HEK293T (cell line): ENCODE measurements around the gene TMX1.

Source experiments
- CTCF ChIA-PET: fragments of 350-600 bp; formaldehyde crosslinking; extraction: SDS; loops from one replicate; lab custom pipeline; 2021; ENCODE audit warnings: antibody characterized with exemption, inconsistent platforms; lab: Yijun Ruan, JAX
- POLR2A ChIA-PET: fragments of 350-600 bp; formaldehyde crosslinking; extraction: SDS; loops from one replicate; lab custom pipeline; 2020; ENCODE audit warnings: antibody characterized with exemption, inconsistent platforms; lab: Yijun Ruan, JAX
- DNase-seq: peaks from one replicate; pipeline ENCODE4 v3.0.0; 2012; ENCODE audit warnings: mixed read lengths; ENCODE audit errors: extremely low spot score
- ARNT ChIP-seq: fragments of 450-650 bp; IDR thresholded peaks from 2 replicates; pipeline ENCODE4 v1.6.1; 2017; ENCODE audit warnings: mild to moderate bottlenecking
- BHLHE40 ChIP-seq: fragments of 450-650 bp; IDR thresholded peaks from 2 replicates; pipeline ENCODE4 v1.6.1; 2016; ENCODE audit warnings: mild to moderate bottlenecking, moderate library complexity, borderline replicate concordance
- CTBP1 ChIP-seq: fragments of 450-650 bp; IDR thresholded peaks from 2 replicates; pipeline ENCODE4 v1.6.1; 2016; ENCODE audit warnings: borderline replicate concordance
- ELF4 ChIP-seq: fragments of 450-650 bp; IDR thresholded peaks from 2 replicates; pipeline ENCODE4 v1.6.1; 2017; ENCODE audit warnings: antibody characterized with exemption
- FOXA1 ChIP-seq: fragments of 450-650 bp; IDR thresholded peaks from 2 replicates; pipeline ENCODE4 v1.6.1; 2016; ENCODE audit warnings: mild to moderate bottlenecking
- FOXK2 ChIP-seq: fragments of 450-650 bp; IDR thresholded peaks from 2 replicates; pipeline ENCODE4 v1.6.1; 2016; ENCODE audit warnings: mild to moderate bottlenecking
- FOXM1 ChIP-seq: fragments of 450-650 bp; IDR thresholded peaks from 2 replicates; pipeline ENCODE4 v1.6.1; 2017; ENCODE audit warnings: mild to moderate bottlenecking, borderline replicate concordance
- HDGF ChIP-seq: fragments of 450-650 bp; IDR thresholded peaks from 2 replicates; pipeline ENCODE4 v1.6.1; 2017; ENCODE audit warnings: antibody characterized with exemption, borderline replicate concordance
- L3MBTL2 ChIP-seq: fragments of 450-650 bp; conservative IDR thresholded peaks from 2 replicates; pipeline ENCODE4 v1.6.1; 2016; ENCODE audit warnings: mild to moderate bottlenecking
- LEF1 ChIP-seq: fragments of 450-650 bp; IDR thresholded peaks from 2 replicates; pipeline ENCODE4 v1.6.1; 2017; ENCODE audit warnings: mild to moderate bottlenecking, borderline replicate concordance
- NFRKB ChIP-seq: fragments of 450-650 bp; IDR thresholded peaks from 2 replicates; pipeline ENCODE4 v1.6.1; 2016; ENCODE audit warnings: mild to moderate bottlenecking, moderate library complexity
- PKNOX1 ChIP-seq: fragments of 450-650 bp; IDR thresholded peaks from 2 replicates; pipeline ENCODE4 v1.6.1; 2016
- SP1 ChIP-seq: fragments of 450-650 bp; IDR thresholded peaks from 2 replicates; pipeline ENCODE4 v1.6.1; 2017
- SUZ12 ChIP-seq: fragments of 450-650 bp; IDR thresholded peaks from 2 replicates; pipeline ENCODE4 v1.6.1; 2016; ENCODE audit warnings: mild to moderate bottlenecking
- TARDBP ChIP-seq: fragments of 450-650 bp; IDR thresholded peaks from 2 replicates; pipeline ENCODE4 v1.6.1; 2016
- ZNF384 ChIP-seq: fragments of 450-650 bp; IDR thresholded peaks from 2 replicates; pipeline ENCODE4 v1.6.1; 2016

The TMX1 gene

DNA sequence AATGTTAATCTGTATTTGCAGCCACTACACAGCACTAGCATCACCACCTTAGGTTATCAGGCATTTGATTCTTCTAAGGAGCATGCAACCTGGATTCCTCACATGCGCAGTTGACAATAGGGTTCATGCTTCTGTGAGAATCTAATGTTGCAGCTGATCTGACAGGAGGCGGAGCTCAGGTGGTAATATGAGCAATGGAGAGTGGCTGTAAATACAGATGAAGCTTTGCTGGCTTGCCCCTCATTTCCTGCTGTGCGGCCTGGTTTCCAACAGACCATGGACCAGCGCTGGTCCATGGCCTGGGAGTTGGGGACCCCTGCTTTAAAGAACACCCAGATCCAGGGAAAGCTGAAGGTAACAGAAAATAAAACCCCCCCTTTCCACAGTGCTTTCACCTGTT is 51.0 kb downstream of the TMX1 start:
- POLR2A ChIA-PET, result no interaction called here
- CTCF ChIA-PET, result interaction anchor here (1.0 kb wide), 1 partner anchor 9 kb away, joined by 3 read pairs; no protein-coding TSS in a partner anchor
- TF ChIP-seq ARNT (no peak), ELF4 (no peak), SP1 (no peak), LEF1 (no peak), BHLHE40 (no peak)
- no peak for DNase-seq

DNA sequence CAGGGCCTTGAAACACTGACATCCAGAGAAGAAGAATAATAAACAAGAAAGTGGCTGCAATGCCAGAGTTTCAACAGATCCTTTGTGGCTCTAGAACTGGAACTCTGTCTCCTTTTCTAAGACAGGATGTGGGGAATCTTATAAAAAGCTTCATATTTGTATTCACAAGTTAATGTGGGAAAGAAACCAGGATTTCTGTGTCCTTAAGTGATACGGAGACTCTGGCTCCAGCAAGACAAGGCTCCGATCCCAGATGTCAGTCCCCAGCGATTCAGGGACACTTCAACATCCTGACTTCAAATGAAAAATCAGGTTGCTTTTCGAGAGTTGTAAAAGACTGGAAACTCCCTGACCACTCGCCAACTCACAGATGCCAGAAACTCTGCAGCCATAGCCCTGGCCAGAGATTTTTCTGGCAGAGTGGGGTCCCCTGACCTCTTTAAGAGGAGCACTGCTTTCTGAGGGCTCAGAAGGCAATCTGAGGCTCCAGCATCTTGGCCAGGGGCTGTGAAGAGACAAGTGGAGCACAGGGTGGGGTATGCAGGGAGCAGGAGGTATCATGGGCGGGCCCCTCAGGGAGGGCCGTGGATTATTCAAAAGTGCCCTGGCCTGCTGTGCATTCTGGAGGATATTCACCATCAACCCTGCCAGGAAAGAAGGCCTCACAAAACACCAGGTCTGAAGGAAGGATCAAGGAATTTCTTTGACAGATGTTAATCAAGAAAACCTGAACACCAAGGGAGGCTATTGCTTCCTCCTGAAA is 53.3 kb downstream of the TMX1 start:
- POLR2A ChIA-PET, result no interaction called here
- CTCF ChIA-PET, result no interaction called here
- no peak for DNase-seq
- TF ChIP-seq BHLHE40, result no peak

GRCh38 chr14:51293912-51294389 is 53.9 kb downstream of the TMX1 start:
- CTCF ChIA-PET, result interaction anchor here (1.3 kb wide), 1 partner anchor 91 kb away, joined by 4 read pairs; no protein-coding TSS in a partner anchor
- no peak for TF ChIP-seq SP1
- no peak for TF ChIP-seq CTBP1
- TF ChIP-seq HDGF, result no peak
- no peak for TF ChIP-seq ZNF384
- TF ChIP-seq ARNT, result no peak
- no peak for TF ChIP-seq SUZ12
- POLR2A ChIA-PET, result no interaction called here
- DNase-seq, result no peak

- no peak for DNase-seq
- ChIA-PET POLR2A (no interaction called here), CTCF (interaction anchor here (1.3 kb wide), 1 partner anchor 90 kb away, joined by 4 read pairs; no protein-coding TSS in a partner anchor)
- no peak for TF ChIP-seq LEF1
- TF ChIP-seq FOXM1, result no peak
- TF ChIP-seq CTBP1, result no peak
- TF ChIP-seq PKNOX1, result no peak
- TF ChIP-seq FOXA1, result no peak
- TF ChIP-seq HDGF, result no peak
- no peak for TF ChIP-seq ZNF384
- TF ChIP-seq FOXK2, result no peak
- no peak for TF ChIP-seq ARNT
- no peak for TF ChIP-seq NFRKB
- TF ChIP-seq TARDBP, result no peak
- TF ChIP-seq BHLHE40, result no peak
- TF ChIP-seq SUZ12, result no peak
- TF ChIP-seq SP1, result no peak
- no peak for TF ChIP-seq L3MBTL2
- TF ChIP-seq ELF4, result no peak
Observed at GRCh38 chr14:51294951-51295525, 55.0 kb downstream of the TMX1 start.

DNA sequence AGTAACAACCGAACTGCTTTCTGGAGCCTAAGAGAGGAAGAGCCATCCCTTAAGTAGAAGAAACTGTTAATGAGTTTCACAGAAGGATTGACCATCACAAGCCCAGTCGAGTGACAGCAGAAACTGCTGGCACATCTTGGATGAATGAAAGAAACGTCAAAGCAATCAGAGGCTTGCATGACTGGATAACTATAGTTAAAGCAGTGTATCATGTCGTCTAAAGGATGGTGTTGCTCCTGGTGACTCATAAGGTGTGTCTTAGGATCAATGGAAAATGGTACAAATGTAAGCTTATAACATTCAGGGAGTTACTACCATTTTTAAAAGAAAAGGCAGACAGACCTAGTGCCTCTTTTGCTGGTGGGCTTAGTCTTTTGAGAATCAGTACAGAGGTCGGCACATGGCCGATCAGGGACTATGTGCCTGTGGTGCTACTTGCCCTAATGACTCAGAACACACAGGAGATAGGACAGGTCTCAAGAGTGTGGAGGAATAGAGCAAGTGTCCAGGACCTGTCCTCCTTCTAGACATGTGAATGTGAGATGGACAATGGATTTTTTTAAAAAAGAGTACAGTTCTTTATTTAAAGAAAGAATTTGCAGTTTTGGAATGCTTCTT is 55.7 kb downstream of the TMX1 start:
- ChIA-PET POLR2A (no interaction called here), CTCF (no interaction called here)
- TF ChIP-seq TARDBP, result no peak
- no peak for TF ChIP-seq HDGF
- TF ChIP-seq L3MBTL2, result no peak
- no peak for TF ChIP-seq CTBP1
- TF ChIP-seq SUZ12, result no peak
- no peak for TF ChIP-seq NFRKB
- no peak for TF ChIP-seq FOXM1
- TF ChIP-seq FOXA1, result no peak
- TF ChIP-seq ZNF384, result no peak
- TF ChIP-seq SP1, result no peak
- no peak for TF ChIP-seq ARNT
- TF ChIP-seq ELF4, result no peak

GRCh38 chr14:51297066-51297465 is 57.0 kb downstream of the TMX1 start:
- ChIA-PET CTCF (no interaction called here), POLR2A (no interaction called here)
- no peak for DNase-seq
- TF ChIP-seq FOXK2 (no peak), SUZ12 (no peak), ZNF384 (no peak), NFRKB (no peak), TARDBP (no peak), ARNT (no peak), SP1 (no peak), LEF1 (no peak), L3MBTL2 (no peak), CTBP1 (no peak), ELF4 (no peak), HDGF (no peak), BHLHE40 (no peak)

More for the DNA sequence above, 55.7 kb downstream of the TMX1 start:
- DNase-seq, result no peak

DNA sequence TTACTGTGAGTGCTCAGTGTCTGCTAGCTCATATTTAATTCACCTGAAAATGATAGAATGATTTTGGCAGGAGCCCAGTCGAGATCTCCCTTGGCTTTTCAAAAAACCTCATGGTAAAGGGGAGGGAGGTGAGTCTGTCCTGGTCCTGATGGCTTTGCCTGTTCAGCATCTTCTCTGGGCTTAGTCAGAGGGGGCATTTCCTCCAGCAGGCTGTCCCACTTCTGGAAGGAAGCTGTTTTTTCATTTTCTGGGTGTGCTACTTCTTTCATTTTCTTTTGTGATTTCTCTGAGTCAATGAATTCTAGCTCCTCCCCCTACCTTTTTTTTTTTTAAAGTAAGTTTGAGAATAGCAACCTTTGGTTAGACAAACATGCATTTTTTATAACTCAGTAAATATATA is 58.8 kb downstream of the TMX1 start:
- POLR2A ChIA-PET, result no interaction called here
- TF ChIP-seq ZNF384, result no peak
- TF ChIP-seq ARNT, result no peak
- no peak for TF ChIP-seq SP1
- no peak for TF ChIP-seq TARDBP
- no peak for TF ChIP-seq FOXA1
- DNase-seq, result no peak
- CTCF ChIA-PET, result interaction anchor here (0.6 kb wide), 1 partner anchor 173 kb away, joined by 4 read pairs; no protein-coding TSS in a partner anchor
